Endothelial cell of hepatic sinusoid (primary cell): ENCODE measurements around the gene RASGEF1C.
"Not testable (repeated sequence)": the region's sequence is repeated elsewhere in the genome, so short reads cannot be mapped to it uniquely, and the experiment has no call there.

Experiments used
- in situ Hi-C: cut with HindIII; loops from 2 replicates; pipeline ENCODE4 v1.10.0; 2017; ENCODE audit warnings: low sequenced_read_pairs

Gene RASGEF1C

DNA sequence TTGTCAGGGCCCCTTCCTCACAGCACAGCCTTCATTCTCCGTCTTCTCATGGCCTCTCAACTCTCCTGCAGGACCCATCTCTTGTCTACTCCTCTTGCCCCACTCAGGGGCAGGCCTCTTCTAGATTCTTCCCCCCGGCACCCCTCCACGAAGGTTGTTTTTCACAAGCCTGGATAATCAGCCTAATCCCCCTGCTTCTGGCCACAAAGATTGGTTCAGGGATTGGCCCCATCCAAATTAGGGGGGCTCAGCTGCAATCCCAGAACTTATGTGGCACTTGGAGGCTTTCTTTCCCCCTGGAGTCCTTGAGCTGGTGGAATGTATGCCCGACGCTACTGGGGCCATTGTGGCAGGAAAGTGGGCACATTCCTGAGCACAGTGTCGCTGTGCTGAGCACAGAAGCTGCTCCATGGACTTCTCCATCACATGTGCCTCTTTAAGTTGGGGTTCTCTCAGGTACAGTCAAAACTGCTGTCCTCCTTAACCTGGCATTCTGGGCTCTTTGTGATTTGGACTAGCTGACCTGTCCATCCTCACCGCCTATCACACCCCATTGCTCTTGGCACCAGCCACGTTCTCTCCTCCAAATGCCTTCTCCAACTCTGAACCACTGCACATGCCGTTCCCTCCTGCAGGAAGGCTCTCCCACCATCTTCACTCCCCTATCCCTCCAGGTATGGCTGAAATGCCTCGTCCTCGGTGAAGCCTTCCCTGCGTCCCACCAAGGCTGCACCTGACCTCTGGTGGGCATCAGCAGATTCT is 70.6 kb downstream of the RASGEF1C start:
- in situ Hi-C loops = no loop called here

GRCh38 chr5:180137401-180138213 is 71.4 kb downstream of the RASGEF1C start:
- in situ Hi-C loops = no loop called here

GRCh38 chr5:180136630-180137381 is 72.2 kb downstream of the RASGEF1C start:
- in situ Hi-C loops = no loop called here

DNA sequence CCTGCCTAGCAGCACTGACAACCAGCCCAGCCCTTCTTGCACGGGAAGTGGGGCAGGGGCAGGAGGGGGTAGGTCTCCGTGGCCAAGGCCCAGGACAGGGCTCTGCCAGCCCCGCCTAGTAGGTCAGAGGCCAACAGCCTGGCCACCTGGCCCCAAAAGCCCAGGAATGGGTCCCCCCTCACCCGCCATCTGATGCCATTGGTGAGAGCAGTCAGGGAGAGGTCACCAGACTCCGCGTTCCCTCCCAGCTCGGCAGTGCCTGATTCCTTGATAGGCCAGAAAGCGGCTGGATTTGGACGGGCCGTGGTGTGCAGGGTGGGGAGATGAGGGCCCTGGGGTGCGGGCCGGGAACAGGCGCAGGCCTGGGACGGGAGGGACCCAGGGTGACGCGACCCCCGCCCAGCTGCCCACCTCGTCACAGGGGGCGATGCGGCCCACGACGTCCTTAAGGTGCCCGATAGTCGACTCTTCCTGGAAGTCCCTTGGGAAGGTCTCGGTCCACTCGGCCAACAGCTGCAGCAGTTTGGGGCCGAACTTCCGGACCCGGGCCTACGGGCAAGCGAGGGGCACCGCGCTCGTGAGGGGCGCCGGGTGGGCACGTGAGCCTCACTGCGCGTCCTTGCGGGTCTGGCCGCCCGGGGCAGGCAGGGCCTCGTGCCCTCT is 72.9 kb downstream of the RASGEF1C start:
- in situ Hi-C loops = no loop called here

DNA sequence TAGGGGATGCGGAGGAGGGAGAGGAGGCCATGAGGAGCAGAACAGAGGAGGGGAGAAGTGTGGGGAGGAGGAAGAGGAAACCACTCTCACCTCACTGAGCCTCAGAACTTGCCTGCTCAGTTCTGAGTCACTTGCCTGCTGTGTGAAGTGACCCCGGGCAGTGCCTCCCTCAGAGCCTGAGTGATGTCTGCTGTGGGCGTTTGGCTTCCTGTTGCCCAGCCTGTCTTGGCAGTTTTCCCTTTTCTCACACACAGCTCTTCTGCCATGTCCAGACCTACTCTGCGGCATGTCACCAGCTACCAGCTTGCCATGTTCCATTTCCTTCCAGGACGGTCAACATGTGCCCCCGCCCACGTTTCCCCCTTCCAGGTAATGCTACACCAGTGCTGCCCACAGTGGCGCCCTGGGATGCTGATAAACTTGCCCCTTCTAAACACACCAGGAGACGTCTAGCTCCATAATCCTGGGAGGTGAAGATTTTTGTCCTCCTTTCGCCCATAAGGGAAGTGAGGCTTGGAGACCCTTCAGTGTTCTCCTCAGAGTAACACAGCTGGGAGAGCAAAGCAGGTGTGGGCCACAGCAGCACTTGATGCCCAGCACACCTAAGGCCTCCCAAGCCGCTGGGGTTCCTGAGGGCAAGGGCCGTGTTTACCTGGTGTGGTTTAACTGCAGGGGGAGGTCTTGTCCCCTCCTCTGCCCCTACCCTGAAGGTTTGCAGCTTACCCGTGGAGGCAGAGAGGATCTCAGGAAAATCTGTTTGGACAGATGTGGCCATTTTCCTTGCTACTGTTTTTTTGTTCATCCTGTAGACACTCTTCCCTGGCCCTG is 73.7 kb downstream of the RASGEF1C start:
- in situ Hi-C loops = no loop called here

- in situ Hi-C loops = no loop called here
Measured at GRCh38 chr5:180133971-180134508, 75.0 kb downstream of the RASGEF1C start.

DNA sequence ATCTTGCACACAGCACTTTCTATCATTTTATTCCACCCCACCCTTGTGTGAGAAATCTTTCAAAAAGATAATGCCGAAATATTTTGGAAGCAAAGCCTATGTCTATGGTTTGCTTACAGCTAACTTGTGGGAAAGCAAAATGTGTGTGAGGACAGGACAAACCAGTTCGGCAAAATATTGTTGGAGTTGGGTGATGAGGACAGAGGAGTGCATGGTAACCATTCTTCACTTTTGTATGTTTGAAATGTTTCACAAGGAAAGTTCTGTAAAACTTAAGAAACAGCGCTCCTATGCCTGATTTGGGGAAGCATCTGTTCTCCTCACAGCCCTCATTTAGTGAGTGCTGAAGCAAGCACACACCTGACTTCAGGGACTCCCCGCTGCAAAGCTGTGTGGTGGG is 75.5 kb downstream of the RASGEF1C start:
- in situ Hi-C loops = no loop called here

- in situ Hi-C loops = no loop called here
Measured at GRCh38 chr5:180133060-180133459, 76.0 kb downstream of the RASGEF1C start.

- in situ Hi-C loops = no loop called here
Measured at GRCh38 chr5:180130876-180131740, 77.9 kb downstream of the RASGEF1C start.

DNA sequence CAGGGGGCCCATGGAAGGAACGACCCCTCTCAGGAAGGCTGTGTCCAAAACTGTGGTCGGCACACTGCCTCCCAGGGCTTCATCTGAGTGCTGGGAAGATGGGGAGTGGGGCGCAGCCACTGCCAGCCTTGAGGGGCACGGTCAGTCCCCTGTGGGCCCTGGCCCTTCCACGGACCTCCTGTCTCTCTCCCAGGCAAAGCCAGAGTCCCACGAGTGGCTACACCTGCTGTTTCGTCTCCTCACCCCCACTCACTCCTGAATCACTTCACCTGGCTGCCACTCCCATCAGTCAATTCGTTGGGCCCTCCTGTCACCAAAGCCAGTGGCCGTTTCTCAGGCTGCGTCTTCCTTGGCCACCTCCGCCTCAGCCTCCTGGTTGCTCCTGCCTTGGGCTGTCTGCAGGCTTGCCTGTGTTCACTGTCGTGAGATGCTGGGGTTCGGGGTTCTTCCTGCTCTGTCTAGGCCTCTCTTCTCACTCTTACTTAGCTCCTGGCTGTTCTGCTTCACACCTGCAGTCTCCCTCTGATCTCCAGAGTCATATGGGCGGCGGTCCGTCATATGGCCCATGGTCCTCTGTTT is 78.6 kb downstream of the RASGEF1C start:
- in situ Hi-C loops = no loop called here

- in situ Hi-C loops = no loop called here
Measured at GRCh38 chr5:180129291-180130190, 79.5 kb downstream of the RASGEF1C start.

DNA sequence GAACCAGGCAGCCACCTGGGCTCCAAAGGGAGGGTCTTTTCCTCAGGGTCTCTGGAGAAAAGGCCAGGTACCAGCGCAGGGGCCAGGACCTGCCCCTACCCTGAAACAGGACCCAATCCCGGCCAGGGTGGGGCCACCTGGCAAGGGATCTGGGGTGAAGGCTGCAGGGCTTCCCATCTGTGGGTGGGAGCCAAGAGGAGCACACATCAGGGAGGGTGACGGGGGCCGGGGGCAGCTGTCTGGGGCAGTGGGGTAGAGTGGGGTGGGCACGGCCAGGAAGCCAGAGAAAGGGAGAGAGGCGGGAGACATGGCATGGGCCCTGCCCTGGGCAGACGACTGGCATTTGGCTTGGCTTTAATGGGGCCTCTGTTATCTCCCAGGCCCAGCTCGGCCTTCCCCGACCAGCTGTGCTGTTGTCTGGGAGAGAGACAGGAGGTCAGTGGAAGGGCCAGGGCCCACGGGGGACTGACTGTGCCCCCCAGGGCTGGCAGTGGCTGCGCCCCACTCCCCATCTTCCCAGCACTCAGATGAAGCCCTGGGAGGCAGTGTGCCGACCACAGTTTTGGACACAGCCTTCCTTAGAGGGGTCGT is 80.2 kb downstream of the RASGEF1C start:
- in situ Hi-C loops = no loop called here

GRCh38 chr5:180127682-180128670 is 81.0 kb downstream of the RASGEF1C start:
- in situ Hi-C loops = no loop called here

DNA sequence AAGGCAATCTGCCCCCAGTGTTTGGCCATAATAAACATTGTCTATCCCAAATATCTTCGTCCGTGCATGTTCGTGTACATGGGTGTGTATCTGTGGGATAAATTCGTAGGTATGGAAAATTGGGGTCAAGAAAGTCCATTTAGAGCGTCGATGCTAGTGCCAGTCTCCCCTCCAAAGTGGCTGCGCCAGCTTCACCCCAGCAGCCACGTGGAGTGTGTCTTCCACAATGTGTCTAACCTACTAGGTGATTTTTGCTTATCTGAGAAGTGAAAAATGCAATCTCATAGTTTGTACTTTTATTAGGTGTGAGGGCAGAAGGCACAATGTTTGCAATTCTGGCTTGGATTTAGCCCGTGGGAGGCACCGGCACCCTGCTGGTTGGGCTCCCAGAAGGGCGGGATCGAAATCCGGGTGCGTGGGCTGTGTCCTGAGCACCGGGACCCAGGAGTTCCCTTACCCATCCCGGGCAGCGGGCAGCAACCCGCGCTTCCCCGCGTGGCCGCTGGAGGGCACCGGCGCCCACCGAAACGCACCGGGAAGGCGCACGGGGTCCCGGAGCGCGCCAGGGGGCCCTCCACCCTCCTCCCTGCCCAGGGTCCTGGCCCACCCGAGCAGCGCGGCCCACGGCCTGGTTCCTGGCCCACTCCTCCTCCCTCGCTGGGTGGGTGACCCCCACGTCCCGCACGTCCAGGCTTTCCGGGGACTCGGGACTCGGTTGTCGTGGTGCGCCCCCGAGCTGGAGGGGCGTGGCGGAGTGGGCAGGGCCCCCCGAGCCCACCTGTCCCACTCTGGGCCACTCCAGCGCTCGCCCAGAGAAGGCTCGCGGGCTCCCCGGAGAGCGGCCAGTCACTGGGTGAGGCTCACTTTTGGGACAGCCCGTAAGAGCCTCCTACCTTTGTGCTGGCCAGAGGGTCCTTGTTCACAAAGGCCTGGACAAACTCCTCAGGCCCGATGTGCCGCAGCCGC is 82.0 kb downstream of the RASGEF1C start:
- in situ Hi-C loops = no loop called here

GRCh38 chr5:180126156-180126555 is 82.9 kb downstream of the RASGEF1C start:
- in situ Hi-C loops = not testable (repeated sequence)
